GM21360 (cell line): ENCODE data around the gene EIF4E1B.

Experiments used
- ATAC-seq: cut with Tn5 transposase; IDR thresholded peaks from one replicate; pipeline ENCODE4 v1.9.1; 2021; ENCODE audit warnings: mild to moderate bottlenecking, moderate library complexity; ENCODE audit not compliant: unreplicated experiment

EIF4E1B gene

DNA sequence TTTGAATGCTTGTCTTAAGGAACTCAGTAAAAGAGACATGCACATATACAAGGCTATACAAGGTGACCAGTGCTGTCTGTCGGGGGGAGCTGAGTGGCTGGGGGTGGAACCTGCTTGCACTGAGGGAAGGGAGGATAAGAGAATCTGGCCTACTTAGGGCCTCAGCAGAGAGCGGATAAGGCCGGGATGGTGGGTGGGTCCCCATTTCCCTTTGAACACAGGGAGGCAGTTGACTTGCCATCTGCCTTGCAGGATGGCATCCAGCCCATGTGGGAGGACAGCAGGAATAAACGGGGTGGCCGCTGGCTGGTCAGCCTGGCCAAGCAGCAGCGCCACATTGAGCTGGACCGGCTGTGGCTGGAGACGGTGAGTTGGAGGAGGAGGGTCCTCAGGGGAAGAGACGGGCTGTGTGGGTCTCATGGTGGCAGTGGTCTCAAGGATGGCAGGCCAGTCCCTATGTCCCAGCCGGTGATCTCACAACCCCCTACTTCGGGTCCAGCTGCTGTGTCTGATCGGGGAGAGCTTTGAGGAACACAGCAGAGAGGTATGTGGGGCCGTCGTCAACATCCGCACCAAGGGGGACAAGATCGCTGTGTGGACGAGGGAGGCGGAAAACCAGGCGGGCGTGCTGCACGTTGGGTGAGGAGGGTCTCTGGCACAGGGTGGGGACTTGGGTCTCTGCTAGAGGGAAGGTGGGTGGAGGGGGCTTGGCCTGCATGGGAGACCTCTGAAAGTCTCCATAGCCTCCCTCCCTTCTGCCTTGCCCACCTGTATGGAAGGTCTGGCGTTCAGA, 14.6 kb downstream of the EIF4E1B start:
- no peak for ATAC-seq

- ATAC-seq, result no peak
These were observed 15.7 kb downstream of the EIF4E1B start for GRCh38 chr5:176646049-176646706.

DNA sequence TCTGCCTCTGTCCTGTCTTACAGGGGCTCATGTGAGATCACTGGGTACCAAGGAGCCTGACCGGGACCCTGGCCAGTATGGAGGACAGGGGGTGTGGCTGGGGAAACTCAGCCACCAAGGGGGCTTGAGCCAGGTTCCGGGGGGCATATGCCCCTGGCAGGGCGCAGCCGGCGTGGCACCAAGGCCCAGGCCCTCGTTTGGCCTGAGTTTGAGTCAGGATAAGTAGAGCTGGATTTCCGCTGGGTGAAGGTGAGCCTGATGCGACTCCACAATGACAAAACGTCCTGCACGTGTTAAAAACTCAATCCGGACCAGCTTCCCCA, 16.2 kb downstream of the EIF4E1B start:
- peak; percentile 2 for ATAC-seq

DNA sequence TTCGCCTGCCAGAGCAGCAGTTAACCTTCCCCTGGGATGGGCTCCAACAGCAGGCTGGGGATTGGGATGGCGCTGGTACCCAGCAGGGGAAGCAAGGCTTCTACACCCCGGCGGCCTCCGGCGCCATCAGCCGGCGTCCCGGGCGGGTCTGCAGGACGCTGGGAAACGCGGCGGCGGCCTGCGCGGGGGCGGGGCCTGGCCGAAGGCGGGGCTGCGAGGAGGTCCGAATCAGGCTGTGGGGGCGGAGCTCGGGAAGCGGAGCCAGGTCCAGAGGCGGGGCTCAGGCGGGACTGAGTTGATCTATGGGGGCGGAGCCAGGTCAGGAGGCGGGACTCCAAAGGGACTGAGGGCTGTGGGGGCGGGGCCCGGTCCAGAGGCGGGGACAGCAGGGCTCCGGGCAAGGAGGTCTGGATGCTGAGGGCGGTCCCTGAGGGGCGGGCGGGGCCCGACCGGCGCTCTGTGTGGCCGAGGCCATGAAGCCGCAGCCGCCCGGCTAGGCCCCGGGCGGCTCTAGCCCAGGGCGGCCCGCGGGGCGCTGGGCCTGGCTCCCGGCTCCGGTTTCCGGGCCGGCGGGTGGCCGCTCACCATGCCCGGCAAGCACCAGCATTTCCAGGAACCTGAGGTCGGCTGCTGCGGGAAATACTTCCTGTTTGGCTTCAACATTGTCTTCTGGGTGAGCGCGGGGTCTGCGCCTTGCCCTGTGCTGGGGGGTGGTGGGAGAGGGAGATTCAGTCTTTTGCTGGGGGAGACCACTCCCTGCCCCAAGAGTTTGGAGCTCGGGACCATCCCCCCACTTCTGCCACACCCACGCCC, 16.8 kb downstream of the EIF4E1B start, which contains the start of gene TSPAN17:
TSPAN17 (plus strand) TSS at position 455 of the 813 bp plus-strand sequence; CDS start at position 587, 132 bp downstream.
- peak; percentile 93 for ATAC-seq

DNA sequence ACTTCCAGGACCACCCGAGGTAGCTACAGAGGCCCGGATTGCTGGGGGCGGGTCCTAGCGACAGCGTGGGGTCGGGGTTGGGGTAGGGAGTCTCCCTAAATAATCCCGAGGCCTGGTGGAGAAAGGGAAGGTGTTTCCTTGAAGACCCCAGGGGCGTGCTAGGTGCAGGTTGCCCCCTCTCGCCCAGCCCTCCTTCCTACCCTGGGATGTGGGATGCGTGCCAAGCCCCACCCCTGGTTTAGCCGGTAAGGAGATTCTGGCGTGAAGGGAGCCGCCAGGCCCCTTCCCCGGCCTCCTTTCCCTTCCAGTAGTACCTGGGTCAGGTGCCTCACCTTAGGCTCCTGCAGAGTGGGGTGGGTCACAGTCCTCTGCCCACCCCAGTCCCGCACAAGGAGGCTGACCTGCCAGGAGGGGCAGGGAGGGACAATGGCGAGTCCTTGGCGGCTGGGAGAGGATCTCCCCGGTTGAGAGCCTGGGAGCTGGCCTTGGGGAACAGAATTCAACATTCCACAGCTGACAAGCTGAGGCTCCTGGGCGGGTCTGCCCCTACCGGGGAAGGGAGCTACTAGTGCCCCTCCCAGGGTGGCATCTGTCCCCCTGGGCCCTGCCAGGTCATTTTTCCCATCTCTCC, 17.5 kb downstream of the EIF4E1B start:
- ATAC-seq, result no peak

DNA sequence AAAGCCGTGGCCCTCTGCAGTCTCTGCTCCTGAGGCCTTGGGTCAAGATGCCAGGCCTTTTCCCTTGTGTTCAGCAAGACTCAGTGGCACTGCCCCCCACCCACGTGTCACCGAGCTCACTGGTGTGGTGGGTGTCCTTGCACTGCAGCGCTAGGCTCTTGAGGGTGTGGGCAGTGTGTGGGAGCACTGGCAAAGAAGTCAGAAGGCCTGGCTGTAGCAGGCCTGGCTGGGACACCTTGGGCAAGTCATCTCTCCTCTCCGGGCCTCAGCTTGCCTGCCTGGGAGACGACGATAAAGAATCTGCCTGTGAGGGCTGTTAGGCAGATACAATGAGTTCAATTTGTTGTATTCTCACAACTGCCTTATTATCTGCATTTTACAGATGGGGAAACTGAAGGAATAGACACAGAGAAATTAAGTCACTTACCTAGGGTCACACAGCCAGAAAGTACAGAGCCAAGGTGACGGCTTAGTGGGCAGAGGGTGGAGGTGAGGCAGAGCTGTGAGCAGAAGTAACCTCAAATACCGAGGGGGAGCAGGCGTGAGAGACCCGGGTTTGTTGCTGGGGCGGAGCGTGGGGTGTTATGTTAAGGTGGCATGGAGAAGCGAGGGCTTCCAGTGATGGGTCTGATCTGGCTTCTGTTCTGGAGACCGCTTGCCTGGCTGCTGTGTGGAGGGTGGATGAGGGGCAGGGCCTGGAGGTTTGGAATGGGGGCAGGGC, 18.2 kb downstream of the EIF4E1B start:
- ATAC-seq, result no peak

DNA sequence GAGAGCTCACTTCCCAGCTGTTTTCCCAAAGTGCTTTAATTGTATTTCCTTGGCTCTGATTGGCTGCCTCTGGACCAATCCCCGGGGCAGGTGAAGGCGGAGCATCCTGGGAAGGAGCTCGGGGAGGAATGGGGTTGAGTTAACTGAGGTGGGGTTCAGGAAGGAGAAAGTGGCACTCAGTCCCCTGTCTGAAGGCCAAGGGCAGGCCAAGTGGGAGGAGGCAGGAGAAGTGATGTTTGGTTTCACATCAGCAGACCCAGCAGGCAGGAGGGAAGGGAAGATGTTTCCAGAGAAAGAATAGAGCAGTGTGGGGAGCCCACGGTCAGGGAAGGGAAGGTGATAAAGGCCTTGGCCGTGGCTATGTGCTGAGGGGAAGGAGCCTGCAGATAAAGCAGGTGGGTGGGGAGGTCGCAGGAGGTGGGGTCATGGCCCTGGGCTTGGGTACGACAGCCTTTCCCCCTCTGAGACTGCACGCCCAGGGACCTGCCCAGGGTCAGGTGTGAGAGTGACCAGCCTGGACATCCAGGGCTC, 19.9 kb downstream of the EIF4E1B start:
- ATAC-seq, result no peak

- no peak for ATAC-seq
These were observed 21.1 kb downstream of the EIF4E1B start for GRCh38 chr5:176651472-176651980.

GRCh38 chr5:176652136-176652535, 21.7 kb downstream of the EIF4E1B start:
- ATAC-seq, result no peak

- no peak for ATAC-seq
These were observed 23.2 kb downstream of the EIF4E1B start for GRCh38 chr5:176653401-176654385.

- no peak for ATAC-seq
These were observed 24.4 kb downstream of the EIF4E1B start for GRCh38 chr5:176654856-176655255.

DNA sequence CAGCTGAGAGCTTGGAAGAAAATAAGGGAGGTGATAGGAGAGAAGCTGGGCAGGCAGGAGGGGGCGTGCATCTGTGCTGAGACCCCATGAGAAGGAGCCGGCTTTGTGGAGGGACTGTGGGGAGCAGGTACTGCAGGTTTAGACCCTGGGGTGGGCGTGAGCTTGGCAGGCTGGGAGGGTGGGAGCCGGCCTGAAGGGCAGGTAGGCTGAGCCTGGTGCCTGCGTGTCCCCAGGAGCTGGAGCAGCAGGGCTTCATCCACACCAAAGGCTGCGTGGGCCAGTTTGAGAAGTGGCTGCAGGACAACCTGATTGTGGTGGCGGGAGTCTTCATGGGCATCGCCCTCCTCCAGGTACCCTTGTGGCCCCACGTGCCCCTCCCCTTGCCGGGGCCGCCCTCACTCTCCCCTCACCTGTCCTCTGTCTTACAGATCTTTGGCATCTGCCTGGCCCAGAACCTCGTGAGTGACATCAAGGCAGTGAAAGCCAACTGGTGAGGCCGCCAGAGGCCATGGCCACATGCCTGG, 26.1 kb downstream of the EIF4E1B start:
- ATAC-seq, result no peak

DNA sequence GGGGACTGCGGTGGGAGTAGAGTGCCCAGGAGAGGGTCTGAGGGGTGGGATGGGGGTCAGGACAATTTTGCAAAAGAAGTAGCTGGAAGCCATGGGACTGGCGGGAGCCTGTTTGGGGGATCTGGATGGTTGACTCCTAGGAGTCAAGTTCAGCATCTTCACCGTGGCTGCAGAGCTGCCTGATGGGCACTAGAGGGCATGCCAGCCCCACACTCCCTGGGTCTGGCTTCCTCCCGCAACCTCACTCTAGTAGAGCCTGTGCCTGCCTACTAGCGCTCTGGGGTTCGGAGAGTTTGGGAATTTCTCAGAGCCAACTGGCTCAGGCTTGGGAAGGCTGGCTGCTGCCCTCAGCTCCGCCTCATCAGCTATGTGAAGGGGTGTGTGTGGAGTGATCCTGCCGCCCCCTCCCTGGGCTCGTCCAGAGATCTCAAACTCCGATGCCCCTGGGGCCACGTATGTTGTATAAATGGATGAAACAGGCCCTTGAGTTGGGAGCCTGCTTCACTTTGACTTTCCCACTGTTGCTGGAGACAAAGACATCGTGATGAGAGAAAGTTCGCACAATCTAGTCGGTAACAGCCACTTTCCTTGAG, 27.6 kb downstream of the EIF4E1B start:
- ATAC-seq, result peak; percentile 41

DNA sequence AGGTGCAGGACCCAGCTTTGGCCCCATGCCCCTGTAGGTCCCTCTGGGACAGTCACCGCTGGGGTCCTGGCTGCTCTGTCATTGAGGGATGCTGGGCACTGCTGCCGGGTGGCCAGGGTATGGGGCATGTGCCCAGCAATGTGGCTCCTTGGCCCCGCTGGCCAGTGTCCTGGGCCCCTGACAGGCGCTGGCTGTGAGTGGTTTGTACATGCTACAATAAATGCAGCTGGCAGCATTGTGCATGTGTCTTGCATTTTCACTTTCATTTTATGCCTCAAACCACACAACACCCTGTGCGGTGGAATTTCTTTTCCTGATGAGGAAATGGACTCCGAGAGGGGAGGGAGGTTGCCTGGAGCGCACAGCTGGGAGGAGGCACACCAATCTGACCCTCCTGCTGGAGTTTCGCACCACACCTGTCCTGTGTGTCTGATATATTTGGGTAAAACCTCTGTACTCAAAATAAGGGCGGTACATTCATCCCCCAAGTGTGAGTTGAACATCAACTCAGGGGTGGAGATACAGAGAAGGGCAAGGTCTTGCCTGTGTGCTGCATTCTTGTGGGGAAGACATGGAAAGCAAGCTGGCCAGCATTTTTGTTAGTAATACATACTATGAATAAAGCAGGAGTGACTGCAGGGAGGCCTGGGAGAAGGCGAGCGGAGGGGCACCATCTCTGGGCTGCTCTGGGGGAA, 28.5 kb downstream of the EIF4E1B start:
- no peak for ATAC-seq

- no peak for ATAC-seq
These were observed 29.0 kb downstream of the EIF4E1B start for GRCh38 chr5:176659512-176659839.

DNA sequence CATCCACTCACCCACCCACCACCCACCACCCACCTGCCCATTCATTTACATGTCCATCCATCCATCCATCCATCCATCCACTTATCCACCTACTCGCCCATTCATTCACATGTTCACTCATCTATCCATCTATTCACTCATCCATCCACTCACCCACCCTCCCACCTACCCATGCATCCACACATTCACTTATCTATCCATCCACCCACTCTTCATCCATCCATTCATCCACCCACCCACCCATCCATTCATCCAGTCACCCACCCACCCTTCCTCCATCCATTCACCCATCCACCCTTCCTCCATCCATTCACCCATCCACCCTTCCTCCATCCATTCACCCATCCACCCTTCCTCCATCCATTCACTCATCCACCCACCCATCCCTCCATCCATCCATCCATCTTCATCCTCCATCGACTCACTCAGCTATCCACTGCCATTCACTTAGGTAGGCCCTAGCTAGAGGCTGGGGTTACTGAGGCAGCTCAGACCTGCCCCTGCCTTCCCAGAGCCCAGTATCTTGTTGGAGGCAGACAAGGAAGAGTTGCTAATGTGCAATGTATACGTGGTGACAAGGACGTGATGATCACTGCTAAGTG, 29.5 kb downstream of the EIF4E1B start:
- no peak for ATAC-seq

DNA sequence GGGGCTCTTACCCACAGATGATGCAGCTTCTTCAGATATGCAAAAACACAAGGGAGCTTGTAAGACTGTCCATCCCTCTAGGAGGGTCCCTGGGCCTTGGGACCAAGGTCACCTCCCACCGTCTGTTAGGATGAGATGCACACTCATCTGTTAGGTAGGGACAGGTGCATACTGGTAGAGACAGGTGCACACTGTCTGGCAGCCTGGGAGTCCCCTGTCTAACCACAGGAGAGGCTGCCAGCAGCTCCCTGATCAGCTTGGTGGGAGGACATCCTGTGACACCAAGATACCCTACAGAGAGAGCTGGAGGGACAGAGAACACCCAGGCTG, 30.0 kb downstream of the EIF4E1B start:
- peak; percentile 19 for ATAC-seq
